HEK293T (cell line): ENCODE measurements around the gene SLC4A7.

Experiments
- BHLHE40 ChIP-seq: fragments of 450-650 bp; IDR thresholded peaks from 2 replicates; pipeline ENCODE4 v1.6.1; 2016; ENCODE audit warnings: mild to moderate bottlenecking, moderate library complexity, borderline replicate concordance
- NFRKB ChIP-seq: fragments of 450-650 bp; IDR thresholded peaks from 2 replicates; pipeline ENCODE4 v1.6.1; 2016; ENCODE audit warnings: mild to moderate bottlenecking, moderate library complexity

- TF ChIP-seq BHLHE40 (no peak), NFRKB (no peak)
Observed at GRCh38 chr3:27468283-27468886, 15.8 kb downstream of the SLC4A7 start.
